Type B pancreatic cell (in vitro differentiated cells): ENCODE results near the gene COL1A1. TPM values are rescaled to one million over a fixed set of nuclear protein-coding genes. Genes with fewer than 3 reads are reported as not detected.

Experiments used
- DNase-seq: peaks from one replicate; pipeline ENCODE4 v3.0.0; 2021; ENCODE audit warnings: mixed read lengths; ENCODE audit not compliant: unreplicated experiment; ENCODE audit errors: extremely low spot score
- H3K27ac Mint-ChIP-seq: 2 replicates; pipeline ENCODE4 v1.8.0; 2021; ENCODE audit warnings: mild to moderate bottlenecking, mixed read lengths
- H3K27me3 Mint-ChIP-seq: 2 replicates; pipeline ENCODE4 v1.8.0; 2021; ENCODE audit warnings: mixed read lengths
- H3K36me3 Mint-ChIP-seq: 2 replicates; pipeline ENCODE4 v1.8.0; 2021; ENCODE audit warnings: mixed read lengths
- H3K4me1 Mint-ChIP-seq: one replicate; pipeline ENCODE4 v1.8.0; 2021; ENCODE audit warnings: mixed read lengths; ENCODE audit not compliant: unreplicated experiment
- H3K4me3 Mint-ChIP-seq: 2 replicates; pipeline ENCODE4 v1.8.0; 2021; ENCODE audit warnings: mild to moderate bottlenecking, mixed read lengths
- H3K9me3 Mint-ChIP-seq: 2 replicates; pipeline ENCODE4 v1.8.0; 2021; ENCODE audit warnings: mixed read lengths
- CTCF ChIP-seq: fragments of 200-600 bp; sonication (generic); conservative IDR thresholded peaks from 2 replicates; pipeline ENCODE4 v1.5.0; 2021; ENCODE audit warnings: antibody characterized with exemption, mild to moderate bottlenecking
- total RNA-seq: library from RNA; stranded (reverse); gene quantifications from 2 replicates; pipeline ENCODE4 v1.2.1, GENCODE V29; 2021; ENCODE audit warnings: low replicate concordance

Gene COL1A1
- total RNA-seq, 1 donor from 2014 or later = 201 TPM

GRCh38 chr17:50165466-50165865 is 36.0 kb downstream of the COL1A1 start:
- TF ChIP-seq CTCF = no peak
- Mint-ChIP-seq H3K4me3 (no peak overlapping the region), H3K4me1 (peaks cover 19% of the 10 kb centered on the region), H3K27ac (no peak overlapping the region), H3K9me3 (no peaks in the 10 kb centered on the region), H3K27me3 (peaks cover 15% of the 10 kb centered on the region), H3K36me3 (no peaks in the 10 kb centered on the region)
- no peak for DNase-seq

GRCh38 chr17:50165066-50165465 is 36.4 kb downstream of the COL1A1 start:
- H3K27ac Mint-ChIP-seq = no peak overlapping the region
- peaks cover 15% of the 10 kb centered on the region for H3K27me3 Mint-ChIP-seq
- no peak for TF ChIP-seq CTCF
- no peaks in the 10 kb centered on the region for H3K9me3 Mint-ChIP-seq
- peaks cover 19% of the 10 kb centered on the region for H3K4me1 Mint-ChIP-seq
- no peak for DNase-seq
- H3K4me3 Mint-ChIP-seq = no peak overlapping the region
- no peaks in the 10 kb centered on the region for H3K36me3 Mint-ChIP-seq

GRCh38 chr17:50164697-50164988 is 36.8 kb downstream of the COL1A1 start:
- no peaks in the 10 kb centered on the region for H3K9me3 Mint-ChIP-seq
- peaks cover 18% of the 10 kb centered on the region for H3K4me1 Mint-ChIP-seq
- TF ChIP-seq CTCF = no peak
- H3K27ac Mint-ChIP-seq = no peak overlapping the region
- H3K27me3 Mint-ChIP-seq = peaks cover 15% of the 10 kb centered on the region
- H3K36me3 Mint-ChIP-seq = no peaks in the 10 kb centered on the region
- no peak for DNase-seq
- H3K4me3 Mint-ChIP-seq = no peak overlapping the region

- TF ChIP-seq CTCF = no peak
- no peak overlapping the region for H3K4me3 Mint-ChIP-seq
- no peaks in the 10 kb centered on the region for H3K9me3 Mint-ChIP-seq
- H3K27me3 Mint-ChIP-seq = peaks cover 11% of the 10 kb centered on the region
- peaks cover 12% of the 10 kb centered on the region for H3K4me1 Mint-ChIP-seq
- no peaks in the 10 kb centered on the region for H3K36me3 Mint-ChIP-seq
- DNase-seq = no peak
- H3K27ac Mint-ChIP-seq = no peak overlapping the region
Observed at GRCh38 chr17:50163843-50164696, 37.4 kb downstream of the COL1A1 start.

- Mint-ChIP-seq H3K36me3 (no peaks in the 10 kb centered on the region), H3K4me1 (peaks cover 11% of the 10 kb centered on the region), H3K27ac (no peak overlapping the region), H3K9me3 (no peaks in the 10 kb centered on the region), H3K27me3 (peaks cover 10% of the 10 kb centered on the region), H3K4me3 (no peak overlapping the region)
- no peak for TF ChIP-seq CTCF
- no peak for DNase-seq
Observed at GRCh38 chr17:50162466-50163254, 38.8 kb downstream of the COL1A1 start.
